Measurements from ENCODE around the gene LHFPL3.

DNA sequence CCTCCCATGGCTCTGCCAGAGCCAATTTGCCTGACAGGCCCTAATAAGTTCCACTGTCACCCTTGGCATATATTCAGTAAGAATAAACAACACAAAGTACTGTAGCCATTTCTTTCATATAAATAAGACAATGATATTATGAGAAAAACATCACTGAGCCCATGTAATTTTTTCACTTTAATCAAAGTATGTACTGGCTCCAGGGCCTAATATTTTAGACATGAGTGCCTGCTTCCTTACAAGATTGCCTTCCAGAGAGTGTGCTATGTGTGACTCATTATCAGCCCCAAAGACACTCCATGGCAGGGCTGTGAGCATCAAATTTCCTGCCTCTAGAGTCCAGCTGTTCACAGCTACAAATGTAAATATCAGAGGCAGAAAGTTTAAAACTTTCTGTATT lies 297.6 kb downstream of the LHFPL3 start:
- TF ChIP-seq, protein P1, sequence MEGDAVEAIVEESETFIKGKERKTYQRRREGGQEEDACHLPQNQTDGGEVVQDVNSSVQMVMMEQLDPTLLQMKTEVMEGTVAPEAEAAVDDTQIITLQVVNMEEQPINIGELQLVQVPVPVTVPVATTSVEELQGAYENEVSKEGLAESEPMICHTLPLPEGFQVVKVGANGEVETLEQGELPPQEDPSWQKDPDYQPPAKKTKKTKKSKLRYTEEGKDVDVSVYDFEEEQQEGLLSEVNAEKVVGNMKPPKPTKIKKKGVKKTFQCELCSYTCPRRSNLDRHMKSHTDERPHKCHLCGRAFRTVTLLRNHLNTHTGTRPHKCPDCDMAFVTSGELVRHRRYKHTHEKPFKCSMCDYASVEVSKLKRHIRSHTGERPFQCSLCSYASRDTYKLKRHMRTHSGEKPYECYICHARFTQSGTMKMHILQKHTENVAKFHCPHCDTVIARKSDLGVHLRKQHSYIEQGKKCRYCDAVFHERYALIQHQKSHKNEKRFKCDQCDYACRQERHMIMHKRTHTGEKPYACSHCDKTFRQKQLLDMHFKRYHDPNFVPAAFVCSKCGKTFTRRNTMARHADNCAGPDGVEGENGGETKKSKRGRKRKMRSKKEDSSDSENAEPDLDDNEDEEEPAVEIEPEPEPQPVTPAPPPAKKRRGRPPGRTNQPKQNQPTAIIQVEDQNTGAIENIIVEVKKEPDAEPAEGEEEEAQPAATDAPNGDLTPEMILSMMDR (IDR thresholded peaks at IDR 0.05 in 2 of 3, conservative IDR thresholded peaks at IDR 0.05 in 1 of 3; ENCODE audit: insufficient read depth in 2 of 3, low read depth in 1 of 3, low read length in 3 of 3) = no peak
- TF ChIP-seq PRPF4 (IDR thresholded peaks at IDR 0.05; ENCODE audit: insufficient read depth, low read depth, low read length, poor library complexity, severe bottlenecking) = no peak

Measured in K562 (cell line).